Mesenchymal stem cell (in vitro differentiated cells and primary cell): Measurements from ENCODE around the gene TPBGL.

ENCODE experiments used
- DNase-seq: peaks from one replicate; pipeline ENCODE4 v3.0.0-alpha.2; 2013
- H2AFZ ChIP-seq: one replicate; pipeline ENCODE4 v1.6.1; 2013; ENCODE audit warnings: low read depth, mild to moderate bottlenecking, control low read depth, inconsistent platforms, low read length, moderate library complexity
- H2AK5ac ChIP-seq: 2 replicates; pipeline ENCODE4 v1.6.1; 2013; ENCODE audit warnings: low read length, moderate library complexity, mild to moderate bottlenecking, inconsistent platforms; ENCODE audit not compliant: severe bottlenecking
- H2BK120ac ChIP-seq: one replicate; pipeline ENCODE4 v1.6.1; 2013; ENCODE audit warnings: low read depth, mild to moderate bottlenecking, inconsistent platforms, low read length, moderate library complexity
- H2BK12ac ChIP-seq, 2 experiments: one replicate each; pipeline ENCODE4 v1.6.1; 2013; ENCODE audit warnings: inconsistent platforms in 2 of 2, low read length in 2 of 2, mild to moderate bottlenecking in 2 of 2, moderate library complexity in 2 of 2, control low read depth in 1 of 2
- H2BK15ac ChIP-seq: one replicate; pipeline ENCODE4 v1.6.1; 2013; ENCODE audit warnings: mild to moderate bottlenecking, low read depth, inconsistent platforms; ENCODE audit not compliant: poor library complexity, severe bottlenecking
- H2BK5ac ChIP-seq: 2 replicates; pipeline ENCODE4 v1.6.1; 2013; ENCODE audit warnings: low read depth, mild to moderate bottlenecking, low read length, control low read depth, inconsistent platforms; ENCODE audit not compliant: poor library complexity, severe bottlenecking
- H3K14ac ChIP-seq, 2 experiments: one replicate each; pipeline ENCODE4 v1.6.1; 2013; ENCODE audit warnings: inconsistent platforms in 2 of 2, low read length in 2 of 2, control low read depth in 1 of 2, mild to moderate bottlenecking in 1 of 2, moderate library complexity in 1 of 2
- H3K18ac ChIP-seq, 2 experiments: one replicate each; pipeline ENCODE4 v1.6.1; 2013; ENCODE audit warnings: inconsistent platforms in 2 of 2, low read length in 2 of 2, control low read depth in 1 of 2, low read depth in 1 of 2, mild to moderate bottlenecking in 1 of 2
- H3K23ac ChIP-seq, 2 experiments: one replicate each; pipeline ENCODE4 v1.6.1; 2013; ENCODE audit warnings: inconsistent platforms in 2 of 2, low read length in 2 of 2, mild to moderate bottlenecking in 2 of 2, moderate library complexity in 2 of 2, control low read depth in 1 of 2
- H3K27ac ChIP-seq: 2 replicates; pipeline ENCODE4 v1.5.1; 2013; ENCODE audit warnings: mild to moderate bottlenecking, moderate library complexity, low read length, control low read depth, inconsistent platforms; ENCODE audit not compliant: poor library complexity, severe bottlenecking
- H3K27me3 ChIP-seq, 2 experiments: 2 replicates each; pipeline versions ENCODE4 v1.6.1 to v1.7.0; 2013; ENCODE audit warnings: low read length in 2 of 2, mild to moderate bottlenecking in 2 of 2, moderate library complexity in 2 of 2, control low read depth in 1 of 2, inconsistent platforms in 1 of 2; ENCODE audit not compliant: control insufficient read depth in 1 of 2, insufficient read depth in 1 of 2
- H3K36me3 ChIP-seq, 2 experiments: 2 replicates each; pipeline versions ENCODE4 v1.6.1 to v1.7.0; 2013; ENCODE audit warnings: low read length in 2 of 2, control low read depth in 1 of 2, inconsistent platforms in 1 of 2, low read depth in 1 of 2, mild to moderate bottlenecking in 1 of 2; ENCODE audit not compliant: insufficient read depth in 2 of 2, control insufficient read depth in 1 of 2
- H3K4ac ChIP-seq, 2 experiments: one replicate each; pipeline ENCODE4 v1.6.1; 2013; ENCODE audit warnings: inconsistent platforms in 2 of 2, low read length in 2 of 2, mild to moderate bottlenecking in 2 of 2, moderate library complexity in 2 of 2, control low read depth in 1 of 2, low read depth in 1 of 2
- H3K4me1 ChIP-seq: 2 replicates; pipeline ENCODE4 v1.6.1; 2013; ENCODE audit warnings: low read depth, low read length, control low read depth; ENCODE audit not compliant: control insufficient read depth, insufficient read depth
- H3K4me2 ChIP-seq: 2 replicates; pipeline ENCODE4 v1.6.1; 2013; ENCODE audit warnings: low read length, mild to moderate bottlenecking, inconsistent platforms; ENCODE audit not compliant: poor library complexity, severe bottlenecking
- H3K4me3 ChIP-seq, 2 experiments: 2 replicates each; pipeline versions ENCODE4 v1.5.1 to v1.7.0; 2013; ENCODE audit warnings: low read length in 2 of 2, mild to moderate bottlenecking in 2 of 2, control low read depth in 1 of 2, low read depth in 1 of 2; ENCODE audit not compliant: insufficient read depth in 1 of 2
- H3K79me1 ChIP-seq: replicated peaks from 2 replicates; pipeline ENCODE4 v1.6.1; 2013; ENCODE audit warnings: mild to moderate bottlenecking, control low read depth, low read length, inconsistent platforms; ENCODE audit not compliant: poor library complexity, severe bottlenecking
- H3K9ac ChIP-seq: 2 replicates; pipeline ENCODE4 v1.7.0; 2013; ENCODE audit warnings: mild to moderate bottlenecking, low read length, moderate library complexity
- H3K9me3 ChIP-seq: 2 replicates; pipeline ENCODE4 v1.7.0; 2013; ENCODE audit warnings: mild to moderate bottlenecking, low read length; ENCODE audit not compliant: control insufficient read depth
- H4K8ac ChIP-seq: one replicate; pipeline ENCODE4 v1.6.1; 2013; ENCODE audit warnings: inconsistent platforms, mild to moderate bottlenecking, low read length, moderate library complexity
- H4K91ac ChIP-seq: one replicate; pipeline ENCODE4 v1.6.1; 2013; ENCODE audit warnings: mild to moderate bottlenecking, low read length, inconsistent platforms
- WGBS: methylation state at CpG from one replicate; pipeline ENCODE4 v1.1.7; 2013; ENCODE audit warnings: mixed read lengths; 5-methylcytosine and 5-hydroxymethylcytosine counted together

The TPBGL gene

GRCh38 chr11:75289511-75289760 lies 48.9 kb downstream of the TPBGL start:
- H2BK120ac ChIP-seq = no peak overlapping the region

GRCh38 chr11:75289919-75290318 lies 49.3 kb downstream of the TPBGL start:
- no peak overlapping the region for H3K4ac ChIP-seq
- H2AK5ac ChIP-seq = no peak overlapping the region
- no peak overlapping the region for H3K9ac ChIP-seq
- H3K4me1 ChIP-seq = no peaks in the 10 kb centered on the region
- H3K18ac ChIP-seq = no peak overlapping the region
- H4K8ac ChIP-seq = no peak overlapping the region
- no peak overlapping the region for H3K27ac ChIP-seq
- no peaks in the 10 kb centered on the region for H3K9me3 ChIP-seq
- H3K79me1 ChIP-seq = peaks cover 14% of the 10 kb centered on the region
- H3K4me2 ChIP-seq = no peak overlapping the region
- H3K23ac ChIP-seq = no peak overlapping the region
- H2BK5ac ChIP-seq = no peak overlapping the region
- no peak overlapping the region for H2BK12ac ChIP-seq
- H2BK15ac ChIP-seq = no peak overlapping the region
- no peak overlapping the region for H3K14ac ChIP-seq
- WGBS = 97% methylated on average over 12 of the region's 12 CpGs
- no peak for DNase-seq
- no peak overlapping the region for H4K91ac ChIP-seq
- H3K27me3 ChIP-seq = no peaks in the 10 kb centered on the region
- H3K36me3 ChIP-seq = peaks cover 24 to 37% of the 10 kb centered on the region in 2 experiments
- no peak overlapping the region for H2AFZ ChIP-seq
- no peak overlapping the region for H2BK120ac ChIP-seq
- H3K4me3 ChIP-seq = no peak overlapping the region

More at GRCh38 chr11:75289511-75289760, 48.9 kb downstream of the TPBGL start:
- Histone ChIP-seq H4K91ac (no peak overlapping the region), H2AFZ (no peak overlapping the region), H3K27ac (no peak overlapping the region), H2BK5ac (no peak overlapping the region), H2AK5ac (no peak overlapping the region), H3K18ac (no peak overlapping the region), H3K4me1 (no peaks in the 10 kb centered on the region), H3K4me3 (no peak overlapping the region), H4K8ac (no peak overlapping the region), H3K14ac (no peak overlapping the region), H3K27me3 (no peaks in the 10 kb centered on the region), H3K36me3 (peaks cover 26 to 37% of the 10 kb centered on the region in 2 experiments), H3K9ac (peak overlapping the region; percentile 45), H2BK15ac (no peak overlapping the region), H3K23ac (no peak overlapping the region), H3K4ac (no peak overlapping the region), H3K4me2 (no peak overlapping the region), H3K79me1 (peaks cover 12% of the 10 kb centered on the region), H3K9me3 (no peaks in the 10 kb centered on the region), H2BK12ac (no peak overlapping the region)
- WGBS = 87% methylated on average over 6 of the region's 6 CpGs
- DNase-seq = no peak

GRCh38 chr11:75291741-75292140 lies 51.2 kb downstream of the TPBGL start:
- H3K9me3 ChIP-seq = no peaks in the 10 kb centered on the region
- H2BK15ac ChIP-seq = no peak overlapping the region
- peaks cover 22% of the 10 kb centered on the region for H3K79me1 ChIP-seq
- no peak overlapping the region for H3K27ac ChIP-seq
- H2BK5ac ChIP-seq = no peak overlapping the region
- H4K8ac ChIP-seq = no peak overlapping the region
- H2BK120ac ChIP-seq = no peak overlapping the region
- peaks cover 14 to 25% of the 10 kb centered on the region in 2 experiments for H3K36me3 ChIP-seq
- H3K4me3 ChIP-seq = no peak overlapping the region
- H3K23ac ChIP-seq = no peak overlapping the region
- H3K4me1 ChIP-seq = no peaks in the 10 kb centered on the region
- no peak overlapping the region for H3K14ac ChIP-seq
- no peak overlapping the region for H3K4me2 ChIP-seq
- no peaks in the 10 kb centered on the region for H3K27me3 ChIP-seq
- H4K91ac ChIP-seq = no peak overlapping the region
- H3K4ac ChIP-seq = no peak overlapping the region
- DNase-seq = no peak
- H2AK5ac ChIP-seq = no peak overlapping the region
- no peak overlapping the region for H2BK12ac ChIP-seq
- no peak overlapping the region for H2AFZ ChIP-seq
- 93% methylated on average over 5 of the region's 6 CpGs for WGBS
- H3K18ac ChIP-seq = no peak overlapping the region
- no peak overlapping the region for H3K9ac ChIP-seq

- H3K27ac ChIP-seq = no peak overlapping the region
- H2BK12ac ChIP-seq = no peak overlapping the region
- no peak for DNase-seq
- no peak overlapping the region for H2BK5ac ChIP-seq
- no peak overlapping the region for H2BK120ac ChIP-seq
- WGBS = 92% methylated on average over 3 of the region's 3 CpGs
- no peaks in the 10 kb centered on the region for H3K9me3 ChIP-seq
- no peak overlapping the region for H3K4me3 ChIP-seq
- H3K27me3 ChIP-seq = no peaks in the 10 kb centered on the region
- no peak overlapping the region for H3K4me2 ChIP-seq
- no peak overlapping the region for H2AFZ ChIP-seq
- H3K4me1 ChIP-seq = no peaks in the 10 kb centered on the region
- H2AK5ac ChIP-seq = no peak overlapping the region
- no peak overlapping the region for H3K4ac ChIP-seq
- H3K18ac ChIP-seq = no peak overlapping the region
- no peak overlapping the region for H3K14ac ChIP-seq
- H4K91ac ChIP-seq = no peak overlapping the region
- H3K36me3 ChIP-seq = peaks cover 6 to 16% of the 10 kb centered on the region in 2 experiments
- H2BK15ac ChIP-seq = no peak overlapping the region
- no peak overlapping the region for H3K9ac ChIP-seq
- H3K23ac ChIP-seq = no peak overlapping the region
- peaks cover 22% of the 10 kb centered on the region for H3K79me1 ChIP-seq
- H4K8ac ChIP-seq = no peak overlapping the region
These were observed 52.4 kb downstream of the TPBGL start for GRCh38 chr11:75292943-75293342.
